Sigmoid colon (tissue), 7 donors: ENCODE results near the gene DNALI1. TPM values are rescaled to one million over a fixed set of nuclear protein-coding genes. Genes with fewer than 3 reads are reported as not detected.
"Not testable (repeated sequence)": the region's sequence is repeated elsewhere in the genome, so short reads cannot be mapped to it uniquely, and the experiment has no call there.

ENCODE experiments used
- DNase-seq: peaks from one replicate; pipeline ENCODE4 v3.0.0-alpha.2; 2019
- H3K27ac ChIP-seq, 4 donors: fragments of 200-600 bp; sonication (generic); one replicate each; pipeline ENCODE4 v1.5.1; 2016 to 2019; ENCODE audit warnings: mild to moderate bottlenecking in 1 of 4
- H3K27me3 ChIP-seq, 3 donors: fragments of 200-600 bp; sonication (generic); one replicate each; pipeline ENCODE4 v1.5.1; 2019; ENCODE audit warnings: mild to moderate bottlenecking in 1 of 3
- H3K36me3 ChIP-seq, 4 donors: fragments of 200-600 bp; sonication (generic); one replicate each; pipeline ENCODE4 v1.5.1; 2016 to 2019
- H3K4me1 ChIP-seq, 4 donors: fragments of 200-600 bp; sonication (generic); one replicate each; pipeline ENCODE4 v1.5.1; 2017 to 2019
- H3K4me3 ChIP-seq, 4 donors: fragments of 200-600 bp; sonication (generic); one replicate each; pipeline ENCODE4 v1.5.1; 2017 to 2019; ENCODE audit warnings: mild to moderate bottlenecking in 2 of 4, moderate library complexity in 1 of 4
- H3K9me3 ChIP-seq, 4 donors: fragments of 200-600 bp in 3 of 4; sonication (generic) in 3 of 4; one replicate each; pipeline versions ENCODE4 v1.5.1 to v1.6.1; 2013 to 2019
- EP300 ChIP-seq, 4 donors: sonication (generic); formaldehyde crosslinking; IDR thresholded peaks; one replicate each; pipeline ENCODE4 v1.6.1; 2017; ENCODE audit warnings: antibody characterized with exemption in 4 of 4
- POLR2A ChIP-seq, 2 donors: fragments of 450-650 bp; IDR thresholded peaks; one replicate each; pipeline ENCODE4 v1.6.1; 2016; ENCODE audit warnings: antibody characterized with exemption in 2 of 2, mild to moderate bottlenecking in 2 of 2, moderate library complexity in 2 of 2
- POLR2AphosphoS5 ChIP-seq, 4 donors: sonication (generic); formaldehyde crosslinking; IDR thresholded peaks; one replicate each; pipeline ENCODE4 v1.6.1; 2017; ENCODE audit warnings: antibody characterized with exemption in 4 of 4
- WGBS, 2 donors: extraction: QIAGEN DNeasy Blood & Tissue Kit; methylation state at CpG; one replicate each; pipeline ENCODE4 v1.1.7; 2013; 5-methylcytosine and 5-hydroxymethylcytosine counted together
- intact Hi-C: fragments of 100-400 bp; cut with DNase I; formaldehyde crosslinking; loops from one replicate; pipeline ENCODE4 v1.15.1; 2023
- polyA plus RNA-seq, 3 donors: library from polyadenylated mRNA; stranded (reverse); fragments of 200-250 nt; gene quantifications; one replicate each; pipeline ENCODE4 v1.2.3, GENCODE V29; 2013
- total RNA-seq, 4 donors: library from RNA; depleted of rRNA; stranded (reverse); fragments of >200 nt; gene quantifications; one replicate each; pipeline ENCODE4 v1.1.0, GENCODE V29; 2016
- TF ChIP-seq, protein P1 (sequence below), 4 experiments: fragments of 450-650 bp in 3 of 4; fragments of 200-600 bp in 1 of 4; IDR thresholded peaks; one replicate each; pipeline ENCODE4 v1.5.1; 2016 to 2019; ENCODE audit warnings: antibody characterized with exemption in 4 of 4, mild to moderate bottlenecking in 3 of 4, moderate library complexity in 2 of 4
- donor health status: healthy with polysubstance abuse.
- donor health status: Bipolar disorder and iron deficiency.
- donor health status: healthy.

DNALI1 gene
- total and polyA plus RNA-seq, 7 donors, result 4.6 to 13.0 (median 7.5) TPM

DNA sequence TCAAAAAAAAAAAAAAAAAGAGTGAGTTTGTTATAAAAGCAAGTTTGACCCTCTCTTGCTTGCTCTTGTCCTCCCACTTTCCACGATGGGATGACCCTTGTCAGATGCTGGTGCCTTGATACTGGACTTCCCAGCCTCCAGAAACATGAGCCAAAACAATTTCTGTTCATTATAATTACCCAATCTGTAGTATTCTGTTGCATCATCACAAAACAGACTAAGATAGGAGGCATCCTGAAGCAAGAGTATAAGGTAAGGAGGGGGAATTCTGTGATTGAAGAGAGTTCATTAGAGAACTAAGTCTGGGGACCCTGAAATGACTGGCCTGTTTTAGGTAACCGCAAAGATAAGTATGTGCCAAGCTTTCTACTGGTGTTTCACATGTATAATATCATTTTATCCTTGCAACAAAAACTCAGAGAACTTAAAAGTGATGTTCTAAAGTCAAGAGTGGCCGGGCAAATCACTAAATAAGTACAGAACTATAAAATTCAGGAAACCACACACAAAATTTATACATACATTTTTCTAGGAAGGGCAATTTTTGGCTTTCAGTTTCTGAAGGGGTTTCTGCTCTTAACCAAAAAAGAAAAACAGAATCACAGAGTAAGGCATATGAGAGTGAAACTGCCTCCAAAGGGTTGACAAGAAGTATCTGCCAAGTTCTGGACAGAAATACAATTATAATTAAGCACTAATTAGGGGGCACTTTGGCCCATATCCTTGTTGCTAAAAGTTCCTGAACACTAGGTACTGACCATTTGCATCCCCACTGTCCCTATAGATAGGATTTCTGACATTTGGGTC lies 14.0 kb downstream of the DNALI1 start:
- intact Hi-C loops, result no loop called here
- Histone ChIP-seq H3K4me3 (no peak overlapping the region), H3K9me3 (no peaks in the 10 kb centered on the region), H3K27me3 (no peaks in the 10 kb centered on the region), H3K27ac (no peak overlapping the region), H3K4me1 (peaks cover 0 to 21% (median 15%) of the 10 kb centered on the region in 4 donors), H3K36me3 (peaks cover 15 to 93% (median 65%) of the 10 kb centered on the region in 4 donors)
- TF ChIP-seq EP300 (IDR thresholded peaks at IDR 0.05), result no peak
- no peak for TF ChIP-seq POLR2AphosphoS5 (IDR thresholded peaks at IDR 0.05)
- TF ChIP-seq POLR2A (IDR thresholded peaks at IDR 0.05), result no peak
- TF ChIP-seq, protein P1, sequence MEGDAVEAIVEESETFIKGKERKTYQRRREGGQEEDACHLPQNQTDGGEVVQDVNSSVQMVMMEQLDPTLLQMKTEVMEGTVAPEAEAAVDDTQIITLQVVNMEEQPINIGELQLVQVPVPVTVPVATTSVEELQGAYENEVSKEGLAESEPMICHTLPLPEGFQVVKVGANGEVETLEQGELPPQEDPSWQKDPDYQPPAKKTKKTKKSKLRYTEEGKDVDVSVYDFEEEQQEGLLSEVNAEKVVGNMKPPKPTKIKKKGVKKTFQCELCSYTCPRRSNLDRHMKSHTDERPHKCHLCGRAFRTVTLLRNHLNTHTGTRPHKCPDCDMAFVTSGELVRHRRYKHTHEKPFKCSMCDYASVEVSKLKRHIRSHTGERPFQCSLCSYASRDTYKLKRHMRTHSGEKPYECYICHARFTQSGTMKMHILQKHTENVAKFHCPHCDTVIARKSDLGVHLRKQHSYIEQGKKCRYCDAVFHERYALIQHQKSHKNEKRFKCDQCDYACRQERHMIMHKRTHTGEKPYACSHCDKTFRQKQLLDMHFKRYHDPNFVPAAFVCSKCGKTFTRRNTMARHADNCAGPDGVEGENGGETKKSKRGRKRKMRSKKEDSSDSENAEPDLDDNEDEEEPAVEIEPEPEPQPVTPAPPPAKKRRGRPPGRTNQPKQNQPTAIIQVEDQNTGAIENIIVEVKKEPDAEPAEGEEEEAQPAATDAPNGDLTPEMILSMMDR (IDR thresholded peaks at IDR 0.05), result no peak
- WGBS, 2 donors, result 92 to 94% methylated on average over 3 of the region's 3 CpGs
- DNase-seq, result no peak

DNA sequence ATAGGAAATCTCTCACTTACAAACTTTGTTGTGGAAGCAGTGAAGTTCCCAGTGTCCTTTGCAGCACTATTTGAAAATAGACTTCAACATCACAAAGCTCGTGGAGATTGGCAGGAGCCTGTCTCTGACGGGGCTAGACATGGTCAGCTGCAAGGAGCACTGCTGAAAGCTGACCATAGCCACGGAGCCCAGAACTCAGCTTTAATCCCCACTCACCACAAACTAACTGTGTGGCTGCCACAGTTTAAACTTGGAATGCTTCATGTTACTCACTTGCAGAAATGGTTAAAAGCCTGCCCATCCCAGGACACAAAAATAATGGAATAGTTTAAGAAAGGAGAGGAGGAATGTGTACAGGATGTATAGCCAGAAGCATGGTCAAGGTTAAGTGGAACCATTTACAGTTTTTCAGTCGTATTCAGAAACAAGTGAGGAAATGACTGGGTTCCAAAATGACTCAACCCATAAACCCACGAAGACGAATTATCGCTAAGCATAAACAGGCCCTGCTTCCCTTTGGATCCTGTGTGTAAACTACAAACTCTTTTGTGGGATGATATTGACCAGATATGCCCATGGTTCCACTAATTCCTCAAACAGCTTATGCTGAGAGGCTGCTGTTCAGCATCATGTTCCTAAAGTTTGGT lies 18.2 kb downstream of the DNALI1 start:
- H3K9me3 ChIP-seq, result no peaks in the 10 kb centered on the region
- TF ChIP-seq POLR2AphosphoS5 (IDR thresholded peaks at IDR 0.05) (peak; percentile 83 to 98 (median 98)), EP300 (IDR thresholded peaks at IDR 0.05) (peak in 3 of 4 donors; percentile 43 to 83 (median 53))
- TF ChIP-seq, protein P1 (IDR thresholded peaks at IDR 0.05), result no peak
- peak overlapping the region in 3 of 4 donors; percentile 32 to 76 (median 76) for H3K27ac ChIP-seq
- DNase-seq, result no peak
- H3K36me3 ChIP-seq, result peaks cover 4 to 77% (median 49%) of the 10 kb centered on the region in 4 donors
- 77 to 83% methylated on average over 7 of the region's 7 CpGs for WGBS, 2 donors
- H3K4me1 ChIP-seq, result peaks cover 0 to 34% (median 31%) of the 10 kb centered on the region in 4 donors
- H3K4me3 ChIP-seq, result no peak overlapping the region
- intact Hi-C loops, result no loop called here
- no peaks in the 10 kb centered on the region for H3K27me3 ChIP-seq

DNA sequence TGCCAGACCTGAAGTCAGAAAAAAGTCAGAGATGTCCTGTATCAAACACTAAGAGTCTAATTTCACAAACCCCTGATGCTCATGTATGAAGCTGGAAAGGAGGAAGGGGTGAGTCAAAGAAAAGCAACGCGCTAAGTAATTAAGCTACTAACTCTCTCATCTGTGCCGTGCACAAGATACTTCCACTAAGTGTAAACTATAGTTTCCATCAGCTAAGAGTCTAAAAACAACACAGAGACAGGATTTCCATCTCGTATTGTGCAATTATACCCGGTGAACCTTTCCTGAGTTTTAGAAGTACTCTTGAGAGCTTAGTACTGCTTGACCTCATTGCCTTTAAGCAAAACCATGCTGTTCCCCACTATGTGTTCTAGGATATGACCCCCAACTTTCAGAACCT lies 19.0 kb downstream of the DNALI1 start:
- Histone ChIP-seq H3K36me3 (peaks cover 4 to 77% (median 45%) of the 10 kb centered on the region in 4 donors), H3K4me3 (no peak overlapping the region), H3K27ac (peak overlapping the region in 3 of 4 donors; percentile 32 to 76 (median 76)), H3K27me3 (no peaks in the 10 kb centered on the region), H3K4me1 (peaks cover 0 to 34% (median 31%) of the 10 kb centered on the region in 4 donors), H3K9me3 (no peaks in the 10 kb centered on the region)
- no peak for DNase-seq
- 89 to 90% methylated on average over 5 of the region's 5 CpGs for WGBS, 2 donors
- TF ChIP-seq POLR2AphosphoS5 (IDR thresholded peaks at IDR 0.05), result peak in 1 of 4 donors; percentile 4
- TF ChIP-seq, protein P1 (IDR thresholded peaks at IDR 0.05), result no peak
- intact Hi-C loops, result no loop called here

DNA sequence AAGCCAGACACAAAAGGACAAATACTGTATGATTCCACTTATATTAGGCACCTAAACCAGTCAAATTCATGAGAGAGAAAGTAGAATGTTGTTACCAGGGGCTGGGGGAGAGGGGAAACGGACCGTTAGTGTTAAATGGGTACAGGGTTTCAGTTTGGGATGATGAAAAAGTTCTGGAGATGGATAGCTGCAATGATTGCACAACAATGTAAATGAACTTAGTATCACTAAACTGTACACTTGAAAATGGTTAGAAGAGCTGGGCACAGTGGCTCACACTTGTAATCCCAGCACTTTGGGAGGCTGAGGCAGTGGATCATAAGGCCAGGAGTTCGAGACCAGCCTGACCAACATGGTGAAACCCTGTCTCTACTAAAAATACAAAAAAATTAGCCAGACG lies 27.8 kb downstream of the DNALI1 start:
- H3K9me3 ChIP-seq, H3K27me3 ChIP-seq, H3K4me1 ChIP-seq, H3K27ac ChIP-seq, H3K4me3 ChIP-seq, intact Hi-C loops, DNase-seq: not testable (repeated sequence)
- 94 to 96% methylated on average over 4 of the region's 4 CpGs for WGBS, 2 donors
- peaks cover 17 to 92% (median 50%) of the 10 kb centered on the region in 4 donors for H3K36me3 ChIP-seq

DNA sequence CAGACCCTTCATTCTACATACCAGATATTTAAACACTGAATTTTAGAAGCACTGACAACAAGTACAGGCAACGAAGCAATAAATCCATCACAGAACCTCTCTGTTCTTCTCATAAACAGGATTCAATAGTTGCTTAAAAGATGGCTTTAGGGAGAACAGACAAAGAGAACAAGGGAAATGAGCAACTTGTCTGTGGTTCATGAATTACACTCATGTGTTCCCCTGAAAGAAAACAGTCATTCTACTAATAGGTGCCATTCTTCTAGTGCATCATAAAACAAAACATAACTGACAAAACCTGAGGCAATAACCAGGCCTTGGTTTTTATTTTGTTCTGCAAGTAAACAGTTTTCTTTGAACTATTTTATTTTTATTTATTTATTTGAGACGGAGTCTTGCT lies 32.2 kb downstream of the DNALI1 start:
- H3K4me3 ChIP-seq, result no peak overlapping the region
- DNase-seq, result no peak
- TF ChIP-seq POLR2A (IDR thresholded peaks at IDR 0.05) (no peak), POLR2AphosphoS5 (IDR thresholded peaks at IDR 0.05) (no peak), EP300 (IDR thresholded peaks at IDR 0.05) (no peak)
- TF ChIP-seq, protein P1 (IDR thresholded peaks at IDR 0.05), result no peak
- WGBS, 2 donors, result 94% methylated on average over 2 of the region's 2 CpGs
- H3K9me3 ChIP-seq, result no peaks in the 10 kb centered on the region
- no peak overlapping the region for H3K27ac ChIP-seq
- intact Hi-C loops, result no loop called here
- H3K27me3 ChIP-seq, result no peaks in the 10 kb centered on the region
- peaks cover 0 to 6% (median 2%) of the 10 kb centered on the region in 4 donors for H3K4me1 ChIP-seq
- H3K36me3 ChIP-seq, result peaks cover 4 to 92% (median 39%) of the 10 kb centered on the region in 4 donors
